ENCODE data around the gene KIAA2012.

The KIAA2012 gene

DNA sequence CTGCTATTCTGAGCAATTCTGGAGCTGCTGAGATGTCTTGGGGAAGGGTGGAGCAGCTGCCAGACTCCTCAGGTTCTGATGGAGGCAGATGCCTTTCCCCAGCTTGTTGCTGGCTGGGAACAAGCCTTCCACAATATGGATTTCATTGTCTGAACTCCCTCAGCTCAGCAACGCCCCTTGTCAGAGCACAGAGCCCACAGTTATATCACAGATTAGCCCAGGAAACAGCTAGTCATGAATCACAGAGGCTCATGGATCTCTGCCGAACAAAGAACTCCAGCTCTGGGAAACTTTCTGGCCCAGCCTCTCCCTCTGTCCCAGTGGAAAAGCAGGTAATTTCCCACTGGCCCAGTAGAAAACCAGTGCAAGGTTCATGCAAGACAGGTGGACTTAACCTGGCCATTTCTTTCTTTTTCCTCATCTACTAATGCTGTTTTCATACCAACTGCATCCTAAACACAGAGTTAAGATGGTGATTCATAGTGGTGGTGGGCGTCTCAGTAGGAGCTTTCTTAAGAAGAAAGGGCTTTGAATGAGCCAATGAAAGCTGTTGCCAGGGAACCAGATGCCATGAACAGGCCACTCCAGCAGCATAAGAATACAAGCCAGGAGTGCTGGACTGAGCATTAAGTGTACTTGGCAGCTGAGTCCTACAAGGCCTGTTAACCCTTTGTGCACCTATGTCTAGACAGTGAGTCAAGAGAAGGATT lies 8.7 kb upstream of the KIAA2012 start:
- no peaks in the 10 kb centered on the region for H3K36me3 ChIP-seq (ENCODE audit: control insufficient read depth, insufficient read depth, low read length)
- H3K27me3 ChIP-seq (replicated peaks; ENCODE audit: control insufficient read depth, insufficient read depth, low read length), result no peaks in the 10 kb centered on the region
- DNase-seq (ENCODE audit: extremely low read depth, insufficient read length), result no peak
- TF ChIP-seq, protein P1, sequence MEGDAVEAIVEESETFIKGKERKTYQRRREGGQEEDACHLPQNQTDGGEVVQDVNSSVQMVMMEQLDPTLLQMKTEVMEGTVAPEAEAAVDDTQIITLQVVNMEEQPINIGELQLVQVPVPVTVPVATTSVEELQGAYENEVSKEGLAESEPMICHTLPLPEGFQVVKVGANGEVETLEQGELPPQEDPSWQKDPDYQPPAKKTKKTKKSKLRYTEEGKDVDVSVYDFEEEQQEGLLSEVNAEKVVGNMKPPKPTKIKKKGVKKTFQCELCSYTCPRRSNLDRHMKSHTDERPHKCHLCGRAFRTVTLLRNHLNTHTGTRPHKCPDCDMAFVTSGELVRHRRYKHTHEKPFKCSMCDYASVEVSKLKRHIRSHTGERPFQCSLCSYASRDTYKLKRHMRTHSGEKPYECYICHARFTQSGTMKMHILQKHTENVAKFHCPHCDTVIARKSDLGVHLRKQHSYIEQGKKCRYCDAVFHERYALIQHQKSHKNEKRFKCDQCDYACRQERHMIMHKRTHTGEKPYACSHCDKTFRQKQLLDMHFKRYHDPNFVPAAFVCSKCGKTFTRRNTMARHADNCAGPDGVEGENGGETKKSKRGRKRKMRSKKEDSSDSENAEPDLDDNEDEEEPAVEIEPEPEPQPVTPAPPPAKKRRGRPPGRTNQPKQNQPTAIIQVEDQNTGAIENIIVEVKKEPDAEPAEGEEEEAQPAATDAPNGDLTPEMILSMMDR (IDR thresholded peaks at IDR 0.05; ENCODE audit: insufficient read depth, low read length, poor library complexity, severe bottlenecking), result no peak
- no peak overlapping the region for H3K4me3 ChIP-seq (replicated peaks; ENCODE audit: low read depth, low read length)

DNA sequence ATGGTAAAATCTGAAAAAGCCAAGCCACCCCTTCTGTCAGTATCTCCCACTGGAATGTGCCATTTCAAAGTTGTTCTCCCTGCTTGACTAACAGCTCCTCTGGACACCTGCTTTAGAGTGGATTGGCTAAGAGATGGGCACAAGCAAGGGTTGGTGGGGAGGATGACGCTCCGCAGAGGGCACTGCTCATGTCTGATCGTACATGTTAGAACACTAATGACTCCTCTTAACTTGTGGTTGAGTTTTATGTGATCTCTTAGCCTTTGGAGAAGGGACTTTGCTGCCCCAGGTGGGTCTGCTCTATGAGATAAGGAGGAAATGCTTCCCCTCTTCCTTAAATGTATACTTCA lies 8.2 kb upstream of the KIAA2012 start:
- DNase-seq (ENCODE audit: extremely low read depth, insufficient read length), result no peak
- TF ChIP-seq, protein P1 (IDR thresholded peaks at IDR 0.05; ENCODE audit: insufficient read depth, low read length, poor library complexity, severe bottlenecking), result no peak
- Histone ChIP-seq H3K36me3 (ENCODE audit: control insufficient read depth, insufficient read depth, low read length) (no peaks in the 10 kb centered on the region), H3K4me3 (replicated peaks; ENCODE audit: low read depth, low read length) (no peak overlapping the region), H3K27me3 (replicated peaks; ENCODE audit: control insufficient read depth, insufficient read depth, low read length) (no peaks in the 10 kb centered on the region)

DNA sequence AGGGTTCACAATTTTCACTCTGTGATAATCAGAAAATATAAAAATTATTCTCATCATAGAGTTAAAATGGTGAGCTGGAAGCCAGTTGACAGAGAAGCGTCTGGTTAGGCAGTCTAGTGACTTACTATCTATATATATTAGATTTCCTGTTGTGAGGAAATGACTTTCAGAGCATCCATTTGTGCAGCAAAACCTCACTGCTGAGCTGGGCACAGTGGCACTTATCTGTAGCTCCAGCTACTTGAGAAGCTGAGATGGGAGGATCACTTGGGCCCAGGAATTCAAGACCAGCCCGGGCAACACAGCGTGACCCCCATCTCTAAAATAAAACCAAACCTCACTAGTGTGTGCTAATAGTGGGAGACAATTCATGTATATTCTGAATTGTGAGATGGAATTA lies 7.2 kb upstream of the KIAA2012 start:
- H3K4me3 ChIP-seq (replicated peaks; ENCODE audit: low read depth, low read length), result no peak overlapping the region
- TF ChIP-seq, protein P1 (IDR thresholded peaks at IDR 0.05; ENCODE audit: insufficient read depth, low read length, poor library complexity, severe bottlenecking), result no peak
- DNase-seq (ENCODE audit: extremely low read depth, insufficient read length), result no peak
- H3K27me3 ChIP-seq (replicated peaks; ENCODE audit: control insufficient read depth, insufficient read depth, low read length), result no peaks in the 10 kb centered on the region
- H3K36me3 ChIP-seq (ENCODE audit: control insufficient read depth, insufficient read depth, low read length), result no peaks in the 10 kb centered on the region

DNA sequence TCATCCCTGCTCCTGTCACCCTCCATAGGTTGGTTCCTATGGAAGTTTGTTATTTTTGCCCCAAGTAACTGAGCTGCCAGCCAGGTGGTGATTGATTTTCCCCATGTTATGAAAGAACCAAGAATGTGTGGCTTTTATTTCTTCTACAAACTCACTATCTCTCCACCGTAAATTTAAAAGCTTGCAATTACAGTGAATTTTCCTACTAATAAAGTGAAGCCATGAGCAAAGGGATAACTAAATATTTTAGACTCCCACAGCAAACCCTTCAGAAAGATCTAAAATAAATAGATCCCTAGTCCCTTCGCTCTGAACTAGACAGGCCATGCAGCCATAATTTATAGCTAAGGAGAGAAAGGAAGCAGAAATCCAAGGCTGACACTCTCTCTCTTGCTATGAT lies 6.2 kb upstream of the KIAA2012 start:
- Histone ChIP-seq H3K4me3 (replicated peaks; ENCODE audit: low read depth, low read length) (no peak overlapping the region), H3K36me3 (ENCODE audit: control insufficient read depth, insufficient read depth, low read length) (no peaks in the 10 kb centered on the region), H3K27me3 (replicated peaks; ENCODE audit: control insufficient read depth, insufficient read depth, low read length) (no peaks in the 10 kb centered on the region)
- no peak for DNase-seq (ENCODE audit: extremely low read depth, insufficient read length)
- TF ChIP-seq, protein P1 (IDR thresholded peaks at IDR 0.05; ENCODE audit: insufficient read depth, low read length, poor library complexity, severe bottlenecking), result no peak

DNA sequence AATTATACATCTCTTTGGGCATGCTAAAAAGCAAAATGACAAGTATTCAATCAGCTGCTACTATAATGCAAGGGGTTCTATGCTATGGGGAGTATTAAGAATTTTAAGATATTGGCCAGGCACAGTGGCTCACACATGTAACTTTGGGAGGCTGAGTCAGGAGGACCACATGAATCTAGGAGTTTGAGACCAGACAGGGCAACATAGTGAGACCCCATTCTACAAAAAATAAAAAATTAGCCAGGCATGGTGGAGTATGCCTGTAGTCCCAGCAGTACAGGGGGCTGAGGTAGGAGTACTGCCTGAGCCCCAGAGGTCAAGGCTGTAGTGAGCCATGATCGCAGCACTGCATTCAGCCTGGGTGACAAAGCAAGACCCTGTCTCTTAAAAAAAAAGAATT lies 5.5 kb upstream of the KIAA2012 start:
- TF ChIP-seq, protein P1 (IDR thresholded peaks at IDR 0.05; ENCODE audit: insufficient read depth, low read length, poor library complexity, severe bottlenecking), result no peak
- no peak for DNase-seq (ENCODE audit: extremely low read depth, insufficient read length)
- Histone ChIP-seq H3K36me3 (ENCODE audit: control insufficient read depth, insufficient read depth, low read length) (no peaks in the 10 kb centered on the region), H3K4me3 (replicated peaks; ENCODE audit: low read depth, low read length) (no peak overlapping the region), H3K27me3 (replicated peaks; ENCODE audit: control insufficient read depth, insufficient read depth, low read length) (no peaks in the 10 kb centered on the region)

Measured in GM06990 (cell line).